CD4-positive, alpha-beta T cell (primary cell): ENCODE data around the gene CYGB. TPM values are rescaled to one million over a fixed set of nuclear protein-coding genes. Genes with fewer than 3 reads are reported as not detected.
A peak's percentile ranks its signal among the peaks of the same experiment; 100 is the strongest.

Experiments used
- ATAC-seq: fragments of 200-7000 bp; cut with Tn5 transposase; one replicate; pipeline ENCODE4 v1.10.0; 2022; ENCODE audit warnings: mild to moderate bottlenecking; ENCODE audit not compliant: poor library complexity
- CTCF ChIA-PET: fragments of 350-600 bp; sonication (Branson Sonifier 250); formaldehyde crosslinking; loops from one replicate; lab custom pipeline; 2021; ENCODE audit warnings: antibody characterized with exemption, inconsistent platforms; lab: Charles Lee
- POLR2A ChIA-PET: fragments of 350-600 bp; sonication (Branson Sonifier 250); formaldehyde crosslinking; loops from one replicate; lab custom pipeline; 2021; ENCODE audit warnings: antibody characterized with exemption, inconsistent platforms; lab: Charles Lee
- DNase-seq, 14 experiments: peaks; one replicate each; pipeline ENCODE4 v3.0.0-alpha.2; 2013 to 2020; ENCODE audit warnings: mixed read lengths in 2 of 14
- H3K27ac ChIP-seq, 2 donors: one replicate each; pipeline versions ENCODE4 v1.5.1 to v1.7.0; 2013; ENCODE audit warnings: low read length in 2 of 2, low read depth in 1 of 2, mild to moderate bottlenecking in 1 of 2
- H3K27me3 ChIP-seq, 2 experiments: 1 replicate in 1 of 2; 2 replicates in 1 of 2; pipeline versions ENCODE4 v1.6.1 to v1.7.0; 2013; ENCODE audit warnings: low read length in 2 of 2, control low read depth in 1 of 2, mild to moderate bottlenecking in 1 of 2, moderate library complexity in 1 of 2; ENCODE audit not compliant: insufficient read depth in 2 of 2, control insufficient read depth in 1 of 2
- H3K36me3 ChIP-seq: one replicate; pipeline ENCODE4 v1.6.1; 2013; ENCODE audit warnings: low read length, control low read depth; ENCODE audit not compliant: insufficient read depth
- H3K4me1 ChIP-seq: one replicate; pipeline ENCODE4 v1.6.1; 2013; ENCODE audit warnings: low read length, control low read depth; ENCODE audit not compliant: insufficient read depth
- H3K4me3 ChIP-seq: one replicate; pipeline ENCODE4 v1.5.1; 2013; ENCODE audit warnings: mild to moderate bottlenecking, low read length, moderate library complexity
- H3K9me3 ChIP-seq, 2 experiments: 1 replicate in 1 of 2; 2 replicates in 1 of 2; pipeline versions ENCODE4 v1.6.1 to v1.7.0; 2013; ENCODE audit warnings: low read length in 2 of 2, mild to moderate bottlenecking in 2 of 2, control low read depth in 1 of 2, moderate library complexity in 1 of 2; ENCODE audit not compliant: control insufficient read depth in 1 of 2, insufficient read depth in 1 of 2
- H3K27ac Mint-ChIP-seq: one replicate; pipeline ENCODE4 v1.8.0; 2020; ENCODE audit warnings: mixed read lengths
- H3K27me3 Mint-ChIP-seq: one replicate; pipeline ENCODE4 v1.8.0; 2021; ENCODE audit warnings: mixed read lengths
- H3K36me3 Mint-ChIP-seq: one replicate; pipeline ENCODE4 v1.8.0; 2021; ENCODE audit warnings: low read depth, mixed read lengths
- H3K4me1 Mint-ChIP-seq: one replicate; pipeline ENCODE4 v1.8.0; 2021; ENCODE audit warnings: low read depth, mixed read lengths
- H3K4me3 Mint-ChIP-seq: one replicate; pipeline ENCODE4 v1.8.0; 2020; ENCODE audit warnings: mild to moderate bottlenecking, mixed read lengths
- H3K9me3 Mint-ChIP-seq: one replicate; pipeline ENCODE4 v1.8.0; 2020; ENCODE audit warnings: mixed read lengths
- CTCF ChIP-seq: fragments of 200-600 bp; IDR thresholded peaks from one replicate; pipeline ENCODE4 v1.8.0; 2022; ENCODE audit warnings: antibody characterized with exemption, mild to moderate bottlenecking
- intact Hi-C, 2 experiments: fragments of 100-400 bp; cut with DNase I in 1 of 2; cut with micrococcal nuclease in 1 of 2; formaldehyde crosslinking; loops; one replicate each; pipeline versions ENCODE4 v1.15.1 to v1.9.0; 2023 to 2025; cut with DNase I, micrococcal nuclease
- total RNA-seq, 174 experiments: library from RNA in 2 of 174; stranded (reverse) in 2 of 174; gene quantifications; one replicate each; pipeline ENCODE4 v1.2.3 and lab custom pipeline; 2021 to 2026

Gene CYGB
- total RNA-seq, 2 experiments from 2014 or later = not detected

GRCh38 chr17:76585649-76586593 lies 48.4 kb upstream of the CYGB start, which contains the start of gene ST6GALNAC2:
Gene ST6GALNAC2, minus strand, starts transcription at chr17:76585860. Its CDS starts 52 bp downstream, at chr17:76585808.
- peaks cover 59% of the 10 kb centered on the region for H3K27me3 Mint-ChIP-seq
- POLR2A ChIA-PET = interaction anchor here (0.8 to 1.5 kb wide), 4 partner anchors 26 to 86 kb away, joined by 4 to 5 read pairs (median 4); no protein-coding TSS in a partner anchor

GRCh38 chr17:76585033-76585648 lies 47.6 kb upstream of the CYGB start:
- Histone ChIP-seq H3K4me3 (peak overlapping the region; percentile 56), H3K27me3 (peaks cover 31 to 49% of the 10 kb centered on the region in 2 experiments), H3K4me1 (peaks cover 26% of the 10 kb centered on the region), H3K36me3 (no peaks in the 10 kb centered on the region), H3K27ac (no peak overlapping the region), H3K9me3 (peaks cover 0 to 10% of the 10 kb centered on the region in 2 experiments)
- H3K4me1 Mint-ChIP-seq = peaks cover 9% of the 10 kb centered on the region
- ChIA-PET CTCF (interaction anchor here (1.2 to 2.7 kb wide), 4 partner anchors 27 to 62 kb away, joined by 3 to 17 read pairs (median 12); no protein-coding TSS in a partner anchor), POLR2A (interaction anchor here (0.7 to 1.5 kb wide), 4 partner anchors 27 to 339 kb away, joined by 3 to 5 read pairs (median 4); no protein-coding TSS in a partner anchor)
- no peak for ATAC-seq
- H3K9me3 Mint-ChIP-seq = no peaks in the 10 kb centered on the region
- TF ChIP-seq CTCF = no peak
- no peaks in the 10 kb centered on the region for H3K36me3 Mint-ChIP-seq
- DNase-seq = peak in 2 of 14 experiments; percentile 17 to 46
- no peak overlapping the region for H3K27ac Mint-ChIP-seq
- intact Hi-C loops = no loop called here
- H3K27me3 Mint-ChIP-seq = peaks cover 59% of the 10 kb centered on the region
- H3K4me3 Mint-ChIP-seq = peak overlapping the region; percentile 79

More at GRCh38 chr17:76585649-76586593, 48.4 kb upstream of the CYGB start, which contains the start of gene ST6GALNAC2:
- intact Hi-C loops = loop anchor here in 1 of 2 experiments (2.0 kb wide), 1 partner anchor 63 kb away; no protein-coding TSS in a partner anchor
- Histone ChIP-seq H3K4me3 (peak within 1 kb of the TSS; percentile 56), H3K9me3 (peaks cover 0 to 10% of the 10 kb centered on the region in 2 experiments), H3K4me1 (peaks cover 26% of the 10 kb centered on the region), H3K36me3 (no peaks in the 10 kb centered on the region), H3K27ac (no peak within 1 kb of the TSS), H3K27me3 (peaks cover 31 to 49% of the 10 kb centered on the region in 2 experiments)
- H3K4me3 Mint-ChIP-seq = peak within 1 kb of the TSS; percentile 79
- DNase-seq (peak in 12 of 14 experiments; percentile 11 to 75 (median 30)), ATAC-seq (peak; percentile 75)
- TF ChIP-seq CTCF = no peak
- H3K4me1 Mint-ChIP-seq = peaks cover 9% of the 10 kb centered on the region
- H3K9me3 Mint-ChIP-seq = no peaks in the 10 kb centered on the region
- no peaks in the 10 kb centered on the region for H3K36me3 Mint-ChIP-seq
- CTCF ChIA-PET = interaction anchor here (0.5 to 2.7 kb wide), 4 partner anchors 28 to 82 kb away, joined by 3 to 17 read pairs (median 12); no protein-coding TSS in a partner anchor
- H3K27ac Mint-ChIP-seq = no peak within 1 kb of the TSS
